ENCODE data around the gene PSMD1.
"Not testable (repeated sequence)": the region's sequence is repeated elsewhere in the genome, so short reads cannot be mapped to it uniquely, and the experiment has no call there.

PSMD1 gene

GRCh38 chr2:231161252-231161839 is 104.7 kb downstream of the PSMD1 start:
- no peak for DNase-seq

- peak; percentile 77 to 81 for DNase-seq
Observed at GRCh38 chr2:231161877-231162329, 105.2 kb downstream of the PSMD1 start.

- no peak for DNase-seq
Observed at GRCh38 chr2:231163011-231163410, 106.3 kb downstream of the PSMD1 start.

GRCh38 chr2:231163414-231164095 is 106.9 kb downstream of the PSMD1 start:
- DNase-seq = peak; percentile 30

- peak; percentile 19 to 35 for DNase-seq
Observed at GRCh38 chr2:231167745-231168459, 111.2 kb downstream of the PSMD1 start.

- peak; percentile 22 to 36 for DNase-seq
Observed at GRCh38 chr2:231168460-231169139, 111.9 kb downstream of the PSMD1 start.

GRCh38 chr2:231169488-231169887 is 112.8 kb downstream of the PSMD1 start:
- no peak for DNase-seq

DNA sequence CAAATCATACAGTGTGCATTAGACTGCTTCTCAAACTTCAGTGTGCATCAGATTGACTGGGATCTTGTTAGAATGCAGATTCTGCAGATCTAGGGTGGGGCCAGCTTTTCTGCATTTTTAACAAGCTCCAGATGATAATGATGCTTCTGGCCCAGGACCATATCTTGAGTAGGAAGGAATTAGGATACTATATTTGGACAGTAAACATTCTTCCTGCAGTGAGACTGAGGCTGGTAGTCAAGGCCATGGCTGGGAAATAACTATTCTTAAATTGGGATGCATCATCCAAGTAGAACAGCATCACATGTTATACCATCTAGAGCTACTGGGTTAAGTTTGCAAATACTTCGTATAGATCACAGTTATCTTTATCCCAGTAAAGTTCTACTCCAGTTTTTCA is 113.4 kb downstream of the PSMD1 start:
- DNase-seq = no peak

DNA sequence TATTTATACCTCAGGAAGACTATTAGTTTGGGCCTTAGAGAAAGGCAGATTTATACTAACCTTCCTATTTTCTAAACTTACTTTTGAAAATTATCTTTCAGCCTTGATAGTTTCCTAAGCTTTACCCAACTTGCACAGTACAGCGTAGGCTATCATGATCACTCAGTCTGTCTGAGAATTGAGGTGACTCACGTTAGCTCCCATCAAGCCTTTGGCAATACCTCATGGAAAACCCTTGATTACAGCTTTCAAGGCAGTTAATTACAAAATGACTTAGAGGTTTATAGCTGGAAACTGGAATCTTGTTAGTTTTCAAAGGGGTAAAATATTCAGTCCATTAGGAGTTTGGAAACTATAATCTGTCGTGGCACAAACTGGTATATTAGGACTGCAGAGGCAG is 115.4 kb downstream of the PSMD1 start:
- no peak for DNase-seq

DNA sequence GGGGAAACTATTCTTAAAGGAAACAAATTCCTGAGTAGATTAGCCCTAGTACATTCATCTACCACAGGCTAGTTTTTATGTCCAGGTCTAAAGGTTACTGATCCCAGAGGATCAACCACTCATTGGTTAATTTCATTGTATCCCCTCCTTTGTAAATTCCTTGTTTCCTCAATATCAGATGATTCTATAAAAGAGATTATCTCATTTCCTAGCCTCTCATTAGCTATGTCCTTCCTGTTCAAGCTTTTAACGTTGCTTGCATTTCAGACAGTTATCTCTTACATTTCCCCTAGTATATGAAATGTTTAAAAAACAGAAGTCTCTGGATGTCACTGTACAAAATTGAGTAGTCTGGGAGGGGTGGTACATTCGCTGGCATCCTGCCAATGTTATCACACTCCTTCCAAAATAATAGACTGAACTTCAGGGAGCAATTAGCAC is 117.6 kb downstream of the PSMD1 start:
- DNase-seq = no peak

DNA sequence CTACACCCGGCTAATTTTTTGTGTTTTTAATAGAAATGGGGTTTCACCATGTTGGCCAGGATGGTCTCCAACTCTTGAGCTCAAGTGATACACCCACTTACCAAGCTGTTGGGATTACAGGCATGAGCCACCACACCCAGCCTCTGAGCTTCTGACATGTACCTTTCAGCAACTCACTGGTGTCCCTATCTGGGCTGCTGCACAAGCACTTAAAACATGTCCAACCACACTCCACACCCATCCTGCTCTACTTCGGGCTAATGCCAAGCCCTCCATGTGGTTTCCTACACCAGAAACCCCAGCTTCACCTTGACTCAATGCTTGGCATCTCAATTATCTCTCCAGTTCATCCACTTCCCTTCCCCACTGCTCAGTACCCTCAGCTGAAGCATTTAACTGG is 119.4 kb downstream of the PSMD1 start:
- no peak for DNase-seq

DNA sequence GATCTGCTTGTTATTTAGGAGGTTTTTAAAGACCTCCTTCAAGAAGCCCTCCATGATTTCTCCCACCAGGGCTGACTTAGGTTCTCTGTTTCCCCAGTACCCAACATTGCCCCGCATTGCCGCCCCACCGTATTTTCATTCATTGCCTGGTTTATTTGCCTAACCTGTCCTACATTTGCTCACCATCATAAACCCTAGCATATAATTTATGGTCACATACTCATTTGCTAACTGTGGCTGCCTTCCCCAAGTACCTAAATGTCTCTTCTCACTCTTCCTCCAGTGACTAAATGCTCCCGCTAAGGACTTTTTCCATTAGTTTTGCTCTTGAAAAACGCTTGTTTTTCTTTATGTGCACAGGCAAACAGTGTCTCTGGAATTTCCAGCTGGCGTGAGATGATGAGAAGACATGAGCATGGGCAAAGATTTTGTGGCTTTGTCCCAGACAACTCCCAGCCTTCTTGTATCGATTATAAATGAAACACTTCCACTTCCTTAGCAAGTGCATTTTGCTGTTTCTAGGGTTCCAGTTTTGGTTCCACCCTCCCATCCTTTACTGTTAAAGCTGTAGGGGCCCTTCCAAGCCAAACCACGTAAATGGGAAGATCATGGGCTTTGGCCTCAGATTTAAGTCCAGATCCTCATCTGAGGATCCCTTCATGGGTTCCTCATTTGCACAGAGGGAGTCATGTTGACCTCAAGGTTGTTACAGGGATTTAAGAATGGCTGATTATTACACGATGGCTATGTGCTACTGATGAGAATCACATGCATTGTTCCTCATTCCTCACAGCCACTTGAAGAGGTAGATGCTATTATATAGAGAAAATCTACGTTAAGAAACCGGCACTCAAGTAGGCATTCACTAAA is 120.7 kb downstream of the PSMD1 start:
- peak; percentile 56 to 57 for DNase-seq

DNA sequence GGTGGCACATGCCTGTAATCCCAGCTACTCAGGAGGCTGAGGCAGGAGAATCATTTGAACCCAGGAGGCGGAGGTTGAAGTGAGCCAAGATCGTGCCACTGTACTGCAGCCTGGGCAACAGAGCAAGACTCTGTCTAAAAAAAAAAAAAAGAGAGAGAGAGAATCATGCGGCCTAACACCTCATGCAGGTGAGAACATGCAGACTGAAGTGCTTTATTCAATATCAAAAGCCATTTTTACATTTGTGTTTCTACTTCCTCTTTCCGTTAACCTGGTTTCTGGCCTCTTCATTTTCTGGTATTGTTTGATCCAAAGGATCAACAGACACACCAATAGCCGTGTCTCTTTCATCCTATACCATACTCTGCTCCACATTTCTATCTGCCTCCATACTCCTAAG is 122.1 kb downstream of the PSMD1 start:
- not testable (repeated sequence) for DNase-seq

- DNase-seq = peak; percentile 87 to 94
Observed at GRCh38 chr2:231181860-231182512, 125.3 kb downstream of the PSMD1 start.

DNA sequence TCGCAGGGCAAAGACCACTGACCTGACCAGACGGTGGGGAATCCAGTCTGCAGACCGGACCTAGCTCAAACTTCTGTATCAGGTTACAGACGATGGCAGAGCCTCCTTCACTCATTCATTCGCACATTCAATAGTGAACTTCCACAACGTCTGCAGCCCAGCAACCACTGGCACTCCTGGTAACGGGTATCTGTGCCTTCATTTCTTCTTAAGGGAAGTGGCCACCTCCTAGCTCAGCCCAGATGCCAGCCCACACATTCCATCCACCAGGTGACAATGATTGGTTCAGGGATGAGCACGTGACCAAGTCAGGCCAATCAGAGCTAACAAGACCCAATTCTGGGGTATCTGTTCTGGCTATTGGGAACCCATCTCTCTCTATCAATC is 125.8 kb downstream of the PSMD1 start:
- DNase-seq = no peak

- DNase-seq = no peak
Observed at GRCh38 chr2:231183851-231184250, 127.2 kb downstream of the PSMD1 start.

- no peak for DNase-seq
Observed at GRCh38 chr2:231184319-231184718, 127.7 kb downstream of the PSMD1 start.

GRCh38 chr2:231185050-231185725 is 128.5 kb downstream of the PSMD1 start:
- DNase-seq = no peak

- no peak for DNase-seq
Observed at GRCh38 chr2:231185886-231186285, 129.2 kb downstream of the PSMD1 start.

DNA sequence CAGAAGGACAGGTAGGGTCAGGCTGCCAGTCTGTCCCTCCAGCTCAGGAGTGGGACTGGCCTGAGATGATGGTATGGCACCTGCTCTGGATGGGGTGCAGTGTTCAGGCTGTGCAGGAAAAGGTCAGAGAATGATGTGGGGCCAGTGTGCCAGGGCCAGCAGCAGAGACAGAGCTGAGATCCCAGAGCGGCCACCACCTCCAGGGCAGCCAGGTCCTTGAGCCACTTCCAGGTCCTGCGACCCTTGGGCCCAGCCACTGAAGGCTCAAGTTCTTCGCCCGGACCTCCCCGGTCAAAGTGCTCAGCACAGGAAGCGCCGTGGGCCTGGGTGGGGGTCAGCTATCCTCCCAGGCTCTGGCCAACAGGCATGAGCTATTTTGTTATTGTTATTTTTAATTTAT is 129.7 kb downstream of the PSMD1 start:
- DNase-seq = no peak
